BJ (cell line): ENCODE data around the gene CLCN1. TPM values are rescaled to one million over a fixed set of nuclear protein-coding genes. Genes with fewer than 3 reads are reported as not detected.

ENCODE experiments used
- CTCF ChIA-PET: fragments of 350-600 bp; formaldehyde crosslinking; extraction: SDS; loops from one replicate; lab custom pipeline; 2021; ENCODE audit warnings: antibody characterized with exemption, inconsistent platforms; lab: Yijun Ruan, JAX
- POLR2A ChIA-PET: fragments of 300-600 bp; sonication (Branson Sonifier 250); formaldehyde crosslinking; extraction: SDS; loops from one replicate; lab custom pipeline; 2021; ENCODE audit warnings: antibody characterized with exemption; lab: Charles Lee
- DNase-seq: peaks from one replicate; pipeline ENCODE4 v3.0.0-alpha.2; 2011; ENCODE audit warnings: low read depth
- H3K27me3 ChIP-seq: 2 replicates; pipeline ENCODE4 v1.6.0; 2011; ENCODE audit warnings: low read length; ENCODE audit not compliant: control insufficient read depth, insufficient read depth
- H3K36me3 ChIP-seq: 2 replicates; pipeline ENCODE4 v1.5.1; 2011; ENCODE audit warnings: low read length; ENCODE audit not compliant: control insufficient read depth, insufficient read depth
- H3K4me3 ChIP-seq: 2 replicates; pipeline ENCODE4 v1.5.1; 2011; ENCODE audit warnings: low read depth, mild to moderate bottlenecking, control low read depth, low read length
- polyA plus RNA-seq: library from polyadenylated mRNA; depleted of rRNA; stranded (reverse); fragments of >200 nt; gene quantifications from 2 replicates; pipeline ENCODE4 v1.2.3, GENCODE V29; 2011
- TF ChIP-seq, protein P1 (sequence below): IDR thresholded peaks from 2 replicates; pipeline ENCODE4 v1.5.1; 2011; ENCODE audit warnings: low read depth, mild to moderate bottlenecking, control low read depth, inconsistent platforms, low read length, moderate library complexity; ENCODE audit not compliant: insufficient read depth

Gene CLCN1
- polyA plus RNA-seq, 1 experiment = not detected

DNA sequence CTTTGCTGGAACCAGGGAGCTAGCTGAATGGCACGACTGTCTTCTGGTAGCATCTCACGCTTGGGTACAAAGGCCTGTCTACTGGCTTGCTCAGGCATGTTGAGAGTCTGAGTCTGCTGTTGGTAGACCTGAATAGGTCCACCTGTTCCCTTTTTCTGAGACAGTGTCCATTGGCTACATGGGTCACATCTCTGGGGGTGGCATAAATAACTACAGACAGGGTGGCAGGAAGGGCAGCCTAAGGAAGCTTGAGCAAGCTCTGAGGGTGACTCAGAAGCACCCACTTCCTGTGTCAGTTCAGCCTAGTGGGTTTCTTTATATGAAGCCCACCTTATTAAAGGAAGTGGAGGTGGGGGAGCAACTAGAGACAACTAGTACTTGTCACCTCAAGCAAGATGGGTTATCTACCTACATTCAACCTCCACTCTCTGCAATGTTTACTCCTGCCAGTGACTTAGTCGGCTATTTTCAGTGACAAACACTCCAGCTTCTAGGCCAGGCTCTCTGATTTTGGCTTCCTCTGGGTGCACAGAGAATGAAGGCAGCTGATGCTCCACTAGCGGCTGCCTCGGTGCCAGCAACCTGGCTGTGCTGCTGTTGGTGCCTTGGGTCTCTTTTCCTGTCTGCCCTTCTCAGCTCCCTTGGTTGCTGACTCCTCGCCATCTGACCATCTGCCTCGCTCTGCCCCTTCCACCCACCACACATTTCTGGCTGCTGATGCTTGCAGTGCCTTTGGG lies 59.6 kb downstream of the CLCN1 start:
- TF ChIP-seq, protein P1, sequence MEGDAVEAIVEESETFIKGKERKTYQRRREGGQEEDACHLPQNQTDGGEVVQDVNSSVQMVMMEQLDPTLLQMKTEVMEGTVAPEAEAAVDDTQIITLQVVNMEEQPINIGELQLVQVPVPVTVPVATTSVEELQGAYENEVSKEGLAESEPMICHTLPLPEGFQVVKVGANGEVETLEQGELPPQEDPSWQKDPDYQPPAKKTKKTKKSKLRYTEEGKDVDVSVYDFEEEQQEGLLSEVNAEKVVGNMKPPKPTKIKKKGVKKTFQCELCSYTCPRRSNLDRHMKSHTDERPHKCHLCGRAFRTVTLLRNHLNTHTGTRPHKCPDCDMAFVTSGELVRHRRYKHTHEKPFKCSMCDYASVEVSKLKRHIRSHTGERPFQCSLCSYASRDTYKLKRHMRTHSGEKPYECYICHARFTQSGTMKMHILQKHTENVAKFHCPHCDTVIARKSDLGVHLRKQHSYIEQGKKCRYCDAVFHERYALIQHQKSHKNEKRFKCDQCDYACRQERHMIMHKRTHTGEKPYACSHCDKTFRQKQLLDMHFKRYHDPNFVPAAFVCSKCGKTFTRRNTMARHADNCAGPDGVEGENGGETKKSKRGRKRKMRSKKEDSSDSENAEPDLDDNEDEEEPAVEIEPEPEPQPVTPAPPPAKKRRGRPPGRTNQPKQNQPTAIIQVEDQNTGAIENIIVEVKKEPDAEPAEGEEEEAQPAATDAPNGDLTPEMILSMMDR = no peak
- DNase-seq = no peak
- POLR2A ChIA-PET = no interaction called here

DNA sequence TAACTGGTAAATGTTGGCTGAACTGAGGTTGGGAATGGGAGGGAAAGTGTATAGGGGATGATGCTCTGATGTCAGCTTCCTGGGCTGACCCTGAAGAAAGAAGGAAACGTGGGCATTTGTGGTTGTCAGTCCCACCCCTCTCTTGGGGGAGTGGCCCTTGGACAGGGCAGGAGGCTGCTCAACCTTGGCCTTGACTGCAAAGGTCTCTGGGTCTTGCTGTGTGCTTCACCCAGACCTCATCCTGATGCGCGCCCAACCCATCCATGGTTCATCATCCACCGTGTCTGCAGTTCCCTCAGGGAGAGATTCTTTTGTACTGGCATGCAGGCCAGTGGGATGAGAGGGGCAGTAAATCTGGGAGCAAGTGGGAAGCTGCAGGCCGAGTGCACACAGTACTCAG lies 60.5 kb downstream of the CLCN1 start:
- CTCF ChIA-PET = interaction anchor here (2.1 kb wide), 1 partner anchor 12 kb away, joined by 8 read pairs; no protein-coding TSS in a partner anchor
- no peak for DNase-seq
- no peaks in the 10 kb centered on the region for H3K36me3 ChIP-seq
- H3K4me3 ChIP-seq = no peak overlapping the region
- TF ChIP-seq, protein P1 = no peak
- POLR2A ChIA-PET = no interaction called here
- H3K27me3 ChIP-seq = no peaks in the 10 kb centered on the region

More for the DNA sequence above, 59.6 kb downstream of the CLCN1 start:
- H3K36me3 ChIP-seq = no peaks in the 10 kb centered on the region
- no peak overlapping the region for H3K4me3 ChIP-seq
- no peaks in the 10 kb centered on the region for H3K27me3 ChIP-seq
- CTCF ChIA-PET = interaction anchor here (0.6 to 2.1 kb wide), 4 partner anchors 9 to 40 kb away, joined by 3 to 8 read pairs (median 3); no protein-coding TSS in a partner anchor

DNA sequence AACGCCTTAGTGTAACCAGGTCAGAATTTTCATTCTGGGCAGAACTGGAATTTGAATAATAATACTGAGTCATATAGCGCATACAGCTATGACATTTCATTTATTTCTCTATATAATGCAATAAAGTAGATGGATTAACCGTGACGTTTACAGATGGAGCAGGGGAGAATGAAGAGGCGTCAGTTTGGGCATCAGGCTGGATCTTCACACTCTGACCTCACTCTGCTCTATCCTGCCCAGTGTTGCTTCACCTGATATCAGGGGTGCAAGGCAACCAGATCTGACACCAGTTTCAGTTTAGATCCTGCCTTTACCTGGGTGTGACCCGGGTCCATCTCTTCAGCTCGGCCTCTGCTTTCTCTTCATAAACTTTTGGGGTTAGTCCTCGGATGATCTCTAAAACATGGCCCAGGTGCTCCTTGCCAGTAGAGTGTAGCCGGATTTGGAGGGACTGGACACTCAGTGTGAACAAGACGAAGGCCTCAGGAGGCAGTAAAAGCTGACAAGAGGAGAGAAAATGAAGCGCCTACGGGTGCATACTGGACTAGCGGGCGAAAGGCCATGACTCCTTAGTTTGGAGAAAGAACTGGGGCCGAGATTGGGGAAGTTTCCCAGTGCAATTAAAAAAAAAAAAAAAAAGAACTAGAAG lies 63.8 kb downstream of the CLCN1 start:
- CTCF ChIA-PET = interaction anchor here (0.8 to 3.4 kb wide), 19 partner anchors 10 to 140 kb away, joined by 3 to 30 read pairs (median 4); partner anchors contain the start of gene EPHA1
- TF ChIP-seq, protein P1 = no peak
- no peaks in the 10 kb centered on the region for H3K27me3 ChIP-seq
- POLR2A ChIA-PET = interaction anchor here (0.5 to 1.0 kb wide), 5 partner anchors 11 to 363 kb away, joined by 3 to 16 read pairs (median 3); no protein-coding TSS in a partner anchor
- no peak for DNase-seq
- peak overlapping the region; percentile 85 for H3K4me3 ChIP-seq
- H3K36me3 ChIP-seq = peaks cover 12% of the 10 kb centered on the region

DNA sequence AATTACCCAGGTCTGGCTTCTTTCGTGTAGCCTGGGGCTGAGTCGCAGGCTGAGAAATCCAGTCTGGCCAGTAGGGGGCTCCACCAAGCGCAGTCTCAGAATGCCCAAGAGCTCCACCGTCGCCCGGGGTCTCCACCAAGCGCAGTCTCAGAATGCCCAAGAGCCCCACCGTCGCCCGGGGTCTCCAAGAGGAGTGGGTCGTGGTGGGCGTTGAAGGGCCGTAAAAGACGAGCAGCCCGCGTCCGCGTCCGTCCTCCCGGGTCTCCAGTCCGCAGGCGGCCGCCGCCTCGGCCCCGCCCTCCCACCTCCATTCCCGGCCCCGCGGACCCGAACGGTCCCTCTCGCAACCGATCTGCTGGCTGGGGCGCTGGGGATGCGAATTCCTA lies 64.3 kb downstream of the CLCN1 start:
- POLR2A ChIA-PET = interaction anchor here (0.5 to 1.0 kb wide), 5 partner anchors 11 to 364 kb away, joined by 3 to 16 read pairs (median 3); no protein-coding TSS in a partner anchor

More for the DNA sequence above, 64.3 kb downstream of the CLCN1 start:
- TF ChIP-seq, protein P1 = peak; percentile 93
- DNase-seq = peak; percentile 40
- H3K4me3 ChIP-seq = peak overlapping the region; percentile 85
- H3K36me3 ChIP-seq = peaks cover 15% of the 10 kb centered on the region
- CTCF ChIA-PET = interaction anchor here (0.6 to 3.4 kb wide), 22 partner anchors 10 to 367 kb away, joined by 3 to 30 read pairs (median 4); partner anchors contain the start of genes CASP2 and EPHA1
- H3K27me3 ChIP-seq = no peaks in the 10 kb centered on the region
